ENCODE data around the gene RCOR3. TPM values are rescaled to one million over a fixed set of nuclear protein-coding genes. Genes with fewer than 3 reads are reported as not detected.
A peak's percentile ranks its signal among the peaks of the same experiment; 100 is the strongest.
"Not testable (repeated sequence)": the region's sequence is repeated elsewhere in the genome, so short reads cannot be mapped to it uniquely, and the experiment has no call there.

RCOR3 gene
- total RNA-seq, 5 donors from 2014 or later (not counting 1 experiment from before 2014, with no cell fraction given) = 58.2 to 72.4 (median 62.2) TPM

GRCh38 chr1:211240567-211240966 lies 18.6 kb upstream of the RCOR3 start:
- POLR2A ChIA-PET; H3K4me1 ChIP-seq (ENCODE audit: control insufficient read depth in 1 of 2, extremely low read depth in 1 of 2, insufficient read depth in 2 of 2, low read length in 2 of 2); H3K27ac Mint-ChIP-seq; H3K4me1 Mint-ChIP-seq; H3K36me3 Mint-ChIP-seq; H3K9me3 ChIP-seq; H3K36me3 ChIP-seq (ENCODE audit: control insufficient read depth in 2 of 2, extremely low read depth in 1 of 2, insufficient read depth in 1 of 2, low read length in 1 of 2); H3K27me3 ChIP-seq (replicated peaks in 1 of 2; ENCODE audit: control insufficient read depth in 2 of 2, extremely low read depth in 1 of 2, insufficient read depth in 2 of 2, low read length in 1 of 2); H3K4me3 Mint-ChIP-seq; H3K4me3 ChIP-seq (ENCODE audit: control insufficient read depth in 1 of 2, extremely low read depth in 1 of 2, low read length in 1 of 2); CTCF ChIA-PET; H3K9me3 Mint-ChIP-seq; H3K27me3 Mint-ChIP-seq; DNase-seq; ATAC-seq (replicated peaks in 1 of 4); H3K27ac ChIP-seq (ENCODE audit: low read length): not testable (repeated sequence)
- WGBS (ENCODE audit: insufficient coverage) = no CpG with 5 or more reads among the region's 8 CpGs

GRCh38 chr1:211241071-211241470 lies 18.1 kb upstream of the RCOR3 start:
- Mint-ChIP-seq H3K27me3 (peaks cover 0 to 2% of the 10 kb centered on the region in 2 donors), H3K36me3 (no peaks in the 10 kb centered on the region), H3K27ac (no peak overlapping the region), H3K9me3 (no peaks in the 10 kb centered on the region), H3K4me1 (no peaks in the 10 kb centered on the region), H3K4me3 (no peak overlapping the region)
- Histone ChIP-seq H3K4me3 (ENCODE audit: control insufficient read depth in 1 of 2, extremely low read depth in 1 of 2, low read length in 1 of 2) (no peak overlapping the region), H3K9me3 (no peaks in the 10 kb centered on the region), H3K4me1 (ENCODE audit: control insufficient read depth in 1 of 2, extremely low read depth in 1 of 2, insufficient read depth in 2 of 2, low read length in 2 of 2) (no peaks in the 10 kb centered on the region), H3K36me3 (ENCODE audit: control insufficient read depth in 2 of 2, extremely low read depth in 1 of 2, insufficient read depth in 1 of 2, low read length in 1 of 2) (no peaks in the 10 kb centered on the region), H3K27me3 (replicated peaks in 1 of 2; ENCODE audit: control insufficient read depth in 2 of 2, extremely low read depth in 1 of 2, insufficient read depth in 2 of 2, low read length in 1 of 2) (peaks cover 0 to 2% of the 10 kb centered on the region in 2 experiments), H3K27ac (ENCODE audit: low read length) (no peak overlapping the region)
- ChIA-PET POLR2A (interaction anchor here in 1 of 2 donors (0.6 kb wide), 1 partner anchor 575 kb away, joined by 3 read pairs; no protein-coding TSS in a partner anchor), CTCF (interaction anchor here in 1 of 2 donors (0.6 kb wide), 1 partner anchor 24 kb away, joined by 3 read pairs; no protein-coding TSS in a partner anchor)
- WGBS (ENCODE audit: insufficient coverage) = no CpG with 5 or more reads among the region's 1 CpG
- DNase-seq = no peak
- ATAC-seq (replicated peaks in 1 of 4) = no peak

GRCh38 chr1:211243639-211244038 lies 15.5 kb upstream of the RCOR3 start:
- not testable (repeated sequence) for H3K4me3 Mint-ChIP-seq; H3K4me1 ChIP-seq (ENCODE audit: control insufficient read depth in 1 of 2, extremely low read depth in 1 of 2, insufficient read depth in 2 of 2, low read length in 2 of 2); H3K4me3 ChIP-seq (ENCODE audit: control insufficient read depth in 1 of 2, extremely low read depth in 1 of 2, low read length in 1 of 2); DNase-seq; H3K36me3 Mint-ChIP-seq; H3K36me3 ChIP-seq (ENCODE audit: control insufficient read depth in 2 of 2, extremely low read depth in 1 of 2, insufficient read depth in 1 of 2, low read length in 1 of 2); H3K9me3 ChIP-seq; H3K27me3 Mint-ChIP-seq; H3K27ac ChIP-seq (ENCODE audit: low read length); H3K9me3 Mint-ChIP-seq; ATAC-seq (replicated peaks in 1 of 4); H3K27ac Mint-ChIP-seq; H3K27me3 ChIP-seq (replicated peaks in 1 of 2; ENCODE audit: control insufficient read depth in 2 of 2, extremely low read depth in 1 of 2, insufficient read depth in 2 of 2, low read length in 1 of 2)
- no CpG with 5 or more reads among the region's 5 CpGs for WGBS (ENCODE audit: insufficient coverage)
- H3K4me1 Mint-ChIP-seq = peaks cover 0 to 13% (median 9%) of the 10 kb centered on the region in 3 donors
- ChIA-PET POLR2A (interaction anchor here in 1 of 2 donors (0.6 kb wide), 1 partner anchor 231 kb away, joined by 4 read pairs; no protein-coding TSS in a partner anchor), CTCF (interaction anchor here in 1 of 2 donors (0.6 to 0.7 kb wide), 2 partner anchors 1265 to 1825 kb away, joined by 4 read pairs; no protein-coding TSS in a partner anchor)

- H3K27ac ChIP-seq (ENCODE audit: low read length); DNase-seq; H3K9me3 ChIP-seq; H3K4me1 ChIP-seq (ENCODE audit: control insufficient read depth in 1 of 2, extremely low read depth in 1 of 2, insufficient read depth in 2 of 2, low read length in 2 of 2); H3K27ac Mint-ChIP-seq; H3K4me3 Mint-ChIP-seq; H3K36me3 Mint-ChIP-seq; H3K36me3 ChIP-seq (ENCODE audit: control insufficient read depth in 2 of 2, extremely low read depth in 1 of 2, insufficient read depth in 1 of 2, low read length in 1 of 2); H3K27me3 ChIP-seq (replicated peaks in 1 of 2; ENCODE audit: control insufficient read depth in 2 of 2, extremely low read depth in 1 of 2, insufficient read depth in 2 of 2, low read length in 1 of 2); H3K4me3 ChIP-seq (ENCODE audit: control insufficient read depth in 1 of 2, extremely low read depth in 1 of 2, low read length in 1 of 2); H3K9me3 Mint-ChIP-seq; H3K27me3 Mint-ChIP-seq; ATAC-seq (replicated peaks in 1 of 4): not testable (repeated sequence)
- WGBS (ENCODE audit: insufficient coverage) = 97% methylated on average over 3 of the region's 4 CpGs
- ChIA-PET CTCF (interaction anchor here in 1 of 2 donors (0.7 kb wide), 1 partner anchor 77 kb away, joined by 3 read pairs; no protein-coding TSS in a partner anchor), POLR2A (interaction anchor here in 1 of 2 donors (0.7 kb wide), 1 partner anchor 96 kb away, joined by 6 read pairs; no protein-coding TSS in a partner anchor)
- H3K4me1 Mint-ChIP-seq = peaks cover 0 to 13% (median 9%) of the 10 kb centered on the region in 3 donors
Observed at GRCh38 chr1:211246583-211246982, 12.6 kb upstream of the RCOR3 start.

GRCh38 chr1:211247921-211248320 lies 11.2 kb upstream of the RCOR3 start:
- Histone ChIP-seq H3K4me1 (ENCODE audit: control insufficient read depth in 1 of 2, extremely low read depth in 1 of 2, insufficient read depth in 2 of 2, low read length in 2 of 2) (peaks cover 0 to 3% of the 10 kb centered on the region in 2 experiments), H3K4me3 (ENCODE audit: control insufficient read depth in 1 of 2, extremely low read depth in 1 of 2, low read length in 1 of 2) (no peak overlapping the region), H3K27ac (ENCODE audit: low read length) (no peak overlapping the region), H3K9me3 (no peaks in the 10 kb centered on the region), H3K27me3 (replicated peaks in 1 of 2; ENCODE audit: control insufficient read depth in 2 of 2, extremely low read depth in 1 of 2, insufficient read depth in 2 of 2, low read length in 1 of 2) (no peaks in the 10 kb centered on the region), H3K36me3 (ENCODE audit: control insufficient read depth in 2 of 2, extremely low read depth in 1 of 2, insufficient read depth in 1 of 2, low read length in 1 of 2) (no peaks in the 10 kb centered on the region)
- ATAC-seq (replicated peaks in 1 of 4) (peak in 1 of 4 experiments; percentile 28), DNase-seq (no peak)
- H3K4me1 Mint-ChIP-seq = peaks cover 0 to 13% (median 9%) of the 10 kb centered on the region in 3 donors
- H3K4me3 Mint-ChIP-seq = no peak overlapping the region
- WGBS (ENCODE audit: insufficient coverage) = 0% methylated on average over 1 of the region's 1 CpG
- no peaks in the 10 kb centered on the region for H3K36me3 Mint-ChIP-seq
- ChIA-PET POLR2A (interaction anchor here in 1 of 2 donors (0.6 kb wide), 1 partner anchor 85 kb away, joined by 3 read pairs; no protein-coding TSS in a partner anchor), CTCF (interaction anchor here in 1 of 2 donors (0.6 to 1.4 kb wide), 2 partner anchors 8 to 47 kb away, joined by 3 read pairs; no protein-coding TSS in a partner anchor)
- H3K27ac Mint-ChIP-seq = no peak overlapping the region
- no peaks in the 10 kb centered on the region for H3K27me3 Mint-ChIP-seq
- H3K9me3 Mint-ChIP-seq = no peaks in the 10 kb centered on the region

- not testable (repeated sequence) for DNase-seq; H3K9me3 Mint-ChIP-seq; H3K4me3 ChIP-seq (ENCODE audit: control insufficient read depth in 1 of 2, extremely low read depth in 1 of 2, low read length in 1 of 2); H3K27me3 ChIP-seq (replicated peaks in 1 of 2; ENCODE audit: control insufficient read depth in 2 of 2, extremely low read depth in 1 of 2, insufficient read depth in 2 of 2, low read length in 1 of 2); H3K4me3 Mint-ChIP-seq; H3K4me1 ChIP-seq (ENCODE audit: control insufficient read depth in 1 of 2, extremely low read depth in 1 of 2, insufficient read depth in 2 of 2, low read length in 2 of 2); H3K36me3 Mint-ChIP-seq; H3K27me3 Mint-ChIP-seq; H3K27ac ChIP-seq (ENCODE audit: low read length); H3K36me3 ChIP-seq (ENCODE audit: control insufficient read depth in 2 of 2, extremely low read depth in 1 of 2, insufficient read depth in 1 of 2, low read length in 1 of 2); H3K27ac Mint-ChIP-seq; ATAC-seq (replicated peaks in 1 of 4); H3K9me3 ChIP-seq
- ChIA-PET POLR2A (interaction anchor here in 1 of 2 donors (0.7 kb wide), 1 partner anchor 855 kb away, joined by 3 read pairs; no protein-coding TSS in a partner anchor), CTCF (interaction anchor here (0.5 to 0.7 kb wide), 4 partner anchors 14 to 1749 kb away, joined by 3 to 8 read pairs (median 4); no protein-coding TSS in a partner anchor)
- WGBS (ENCODE audit: insufficient coverage) = 60% methylated on average over 1 of the region's 3 CpGs
- H3K4me1 Mint-ChIP-seq = peaks cover 0 to 13% (median 9%) of the 10 kb centered on the region in 3 donors
Observed at GRCh38 chr1:211249611-211250010, 9.6 kb upstream of the RCOR3 start.

All from T-cell (primary cell).